ENCODE data around the gene GLI3.

- no peak for TF ChIP-seq POLR2A (IDR thresholded peaks at IDR 0.05; ENCODE audit: low read depth, low read length)
- no peak for TF ChIP-seq TAF1 (IDR thresholded peaks at IDR 0.05; ENCODE audit: low read depth, low read length)
- no peak for TF ChIP-seq POU2F2 (IDR thresholded peaks at IDR 0.05; ENCODE audit: low read depth, low read length)
These were observed 91.5 kb downstream of the GLI3 start for GRCh38 chr7:42145539-42145938.
